HEK293 (cell line): ENCODE results near the gene GARRE1.

Experiments
- ZBTB8A ChIP-seq: fragments of 450-650 bp; formaldehyde crosslinking; IDR thresholded peaks from 2 replicates; pipeline ENCODE4 v1.5.1; 2016; ENCODE audit warnings: missing biosample characterization, missing genetic modification characterization
- TF ChIP-seq, protein P1 (sequence below): fragments of 450-650 bp; formaldehyde crosslinking; IDR thresholded peaks from 2 replicates; pipeline ENCODE4 v1.5.1; 2016; ENCODE audit warnings: missing biosample characterization, missing genetic modification characterization

- TF ChIP-seq, protein P1, sequence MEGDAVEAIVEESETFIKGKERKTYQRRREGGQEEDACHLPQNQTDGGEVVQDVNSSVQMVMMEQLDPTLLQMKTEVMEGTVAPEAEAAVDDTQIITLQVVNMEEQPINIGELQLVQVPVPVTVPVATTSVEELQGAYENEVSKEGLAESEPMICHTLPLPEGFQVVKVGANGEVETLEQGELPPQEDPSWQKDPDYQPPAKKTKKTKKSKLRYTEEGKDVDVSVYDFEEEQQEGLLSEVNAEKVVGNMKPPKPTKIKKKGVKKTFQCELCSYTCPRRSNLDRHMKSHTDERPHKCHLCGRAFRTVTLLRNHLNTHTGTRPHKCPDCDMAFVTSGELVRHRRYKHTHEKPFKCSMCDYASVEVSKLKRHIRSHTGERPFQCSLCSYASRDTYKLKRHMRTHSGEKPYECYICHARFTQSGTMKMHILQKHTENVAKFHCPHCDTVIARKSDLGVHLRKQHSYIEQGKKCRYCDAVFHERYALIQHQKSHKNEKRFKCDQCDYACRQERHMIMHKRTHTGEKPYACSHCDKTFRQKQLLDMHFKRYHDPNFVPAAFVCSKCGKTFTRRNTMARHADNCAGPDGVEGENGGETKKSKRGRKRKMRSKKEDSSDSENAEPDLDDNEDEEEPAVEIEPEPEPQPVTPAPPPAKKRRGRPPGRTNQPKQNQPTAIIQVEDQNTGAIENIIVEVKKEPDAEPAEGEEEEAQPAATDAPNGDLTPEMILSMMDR (tag by site-specific recombination): no peak
- TF ChIP-seq ZBTB8A (tag by site-specific recombination): no peak
These were observed 40.7 kb downstream of the GARRE1 start for GRCh38 chr19:34295103-34295502.
